Measurements from ENCODE around the gene ZC3H12C.

ZC3H12C gene

GRCh38 chr11:110168033-110168803 lies 75.0 kb downstream of the ZC3H12C start:
- Histone ChIP-seq H3K9ac (no peak overlapping the region), H3K4me3 (IDR thresholded peaks at IDR 0.05; ENCODE audit: insufficient read depth, low read depth, low read length) (no peak overlapping the region), H3K4me1 (ENCODE audit: low read depth, poor library complexity, severe bottlenecking) (no peaks in the 10 kb centered on the region), H4K20me1 (ENCODE audit: insufficient read depth) (no peaks in the 10 kb centered on the region), H2AFZ (ENCODE audit: low read depth) (no peak overlapping the region), H3K79me2 (ENCODE audit: insufficient read depth, low read depth) (no peaks in the 10 kb centered on the region), H3K27me3 (ENCODE audit: insufficient read depth, low read depth) (no peaks in the 10 kb centered on the region), H3K4me2 (no peak overlapping the region), H3K27ac (no peak overlapping the region), H3K36me3 (ENCODE audit: insufficient read depth) (no peaks in the 10 kb centered on the region)
- TF ChIP-seq CTCF (conservative IDR thresholded peaks at IDR 0.05; ENCODE audit: low read depth, low read length): no peak

GRCh38 chr11:110169738-110170137 lies 76.5 kb downstream of the ZC3H12C start:
- Histone ChIP-seq H4K20me1 (ENCODE audit: insufficient read depth) (no peaks in the 10 kb centered on the region), H3K79me2 (ENCODE audit: insufficient read depth, low read depth) (no peaks in the 10 kb centered on the region), H2AFZ (ENCODE audit: low read depth) (no peak overlapping the region), H3K27ac (no peak overlapping the region), H3K4me3 (IDR thresholded peaks at IDR 0.05; ENCODE audit: insufficient read depth, low read depth, low read length) (no peak overlapping the region), H3K9ac (no peak overlapping the region), H3K4me2 (no peak overlapping the region), H3K27me3 (ENCODE audit: insufficient read depth, low read depth) (no peaks in the 10 kb centered on the region), H3K4me1 (ENCODE audit: low read depth, poor library complexity, severe bottlenecking) (no peaks in the 10 kb centered on the region), H3K36me3 (ENCODE audit: insufficient read depth) (no peaks in the 10 kb centered on the region)
- no peak for TF ChIP-seq CTCF (conservative IDR thresholded peaks at IDR 0.05; ENCODE audit: low read depth, low read length)

- Histone ChIP-seq H3K9ac (no peak overlapping the region), H4K20me1 (ENCODE audit: insufficient read depth) (no peaks in the 10 kb centered on the region), H3K27ac (no peak overlapping the region), H3K27me3 (ENCODE audit: insufficient read depth, low read depth) (no peaks in the 10 kb centered on the region), H3K79me2 (ENCODE audit: insufficient read depth, low read depth) (no peaks in the 10 kb centered on the region), H3K36me3 (ENCODE audit: insufficient read depth) (no peaks in the 10 kb centered on the region), H3K4me3 (IDR thresholded peaks at IDR 0.05; ENCODE audit: insufficient read depth, low read depth, low read length) (no peak overlapping the region), H3K4me2 (no peak overlapping the region), H2AFZ (ENCODE audit: low read depth) (no peak overlapping the region), H3K4me1 (ENCODE audit: low read depth, poor library complexity, severe bottlenecking) (no peaks in the 10 kb centered on the region)
- TF ChIP-seq CTCF (conservative IDR thresholded peaks at IDR 0.05; ENCODE audit: low read depth, low read length): no peak
These were observed 79.4 kb downstream of the ZC3H12C start for GRCh38 chr11:110172468-110173065.

- Histone ChIP-seq H2AFZ (ENCODE audit: low read depth) (no peak overlapping the region), H3K79me2 (ENCODE audit: insufficient read depth, low read depth) (no peaks in the 10 kb centered on the region), H3K4me1 (ENCODE audit: low read depth, poor library complexity, severe bottlenecking) (no peaks in the 10 kb centered on the region), H3K27me3 (ENCODE audit: insufficient read depth, low read depth) (no peaks in the 10 kb centered on the region), H3K27ac (no peak overlapping the region), H4K20me1 (ENCODE audit: insufficient read depth) (no peaks in the 10 kb centered on the region), H3K4me3 (IDR thresholded peaks at IDR 0.05; ENCODE audit: insufficient read depth, low read depth, low read length) (no peak overlapping the region), H3K36me3 (ENCODE audit: insufficient read depth) (no peaks in the 10 kb centered on the region), H3K4me2 (no peak overlapping the region), H3K9ac (no peak overlapping the region)
- TF ChIP-seq CTCF (conservative IDR thresholded peaks at IDR 0.05; ENCODE audit: low read depth, low read length): peak; percentile 32; the same call in 1 of the 2 replicates
These were observed 80.8 kb downstream of the ZC3H12C start for GRCh38 chr11:110173811-110174644.

Measured in KMS-11 (cell line).